Right lung (tissue), 10 donors: ENCODE data around the gene GSKIP. TPM values are rescaled to one million over a fixed set of nuclear protein-coding genes. Genes with fewer than 3 reads are reported as not detected.
A peak's percentile ranks its signal among the peaks of the same experiment; 100 is the strongest.
"Not testable (repeated sequence)": the region's sequence is repeated elsewhere in the genome, so short reads cannot be mapped to it uniquely, and the experiment has no call there.

Experiments
- DNase-seq, 2 donors: peaks; one replicate each; pipeline ENCODE4 v3.0.0-alpha.2; 2013
- long read RNA-seq, 8 donors: transcript quantifications; one replicate each; lab custom pipeline, GENCODE V29; 2026
- polyA plus RNA-seq, 5 donors: library from polyadenylated mRNA; unstranded; fragments of 120-200 nt; gene quantifications; one replicate each; pipeline versions ENCODE4 v1.2.1 to v1.2.3, GENCODE V29; 2013; ENCODE audit warnings: inconsistent platforms in 1 of 5, low replicate concordance in 1 of 5; ENCODE audit not compliant: insufficient read length in 5 of 5, insufficient read depth in 1 of 5

Gene GSKIP
- polyA plus RNA-seq: 10 to 100 TPM; 18.6 to 24.0 (median 21.1) TPM
- long read RNA-seq, donor 1, transcript GSKIP-203 (4 exons, 760 nt): major isoform, 8 of 15 reads
- long read RNA-seq, donor 1, transcript GSKIP-205 (4 exons, 2,218 nt): minor isoform, 7 of 15 reads
- long read RNA-seq, donor 1, partial matches to known transcripts: 0 of 15 reads
- long read RNA-seq, donor 1, other reads (novel, unspliced or antisense): 0 of 15 reads
- long read RNA-seq, donor 2, partial matches to known transcripts: 0 of 2 reads
- long read RNA-seq, donor 2, other reads (novel, unspliced or antisense): 0 of 2 reads
- long read RNA-seq, donor 3, partial matches to known transcripts: 0 of 5 reads
- long read RNA-seq, donor 3, other reads (novel, unspliced or antisense): 0 of 5 reads
- long read RNA-seq, donor 4, partial matches to known transcripts: 0 of 2 reads
- long read RNA-seq, donor 4, other reads (novel, unspliced or antisense): 0 of 2 reads
- long read RNA-seq, donor 5, transcript GSKIP-205 (4 exons, 2,218 nt): major isoform, 12 of 12 reads
- long read RNA-seq, donor 5, partial matches to known transcripts: 0 of 12 reads
- long read RNA-seq, donor 5, other reads (novel, unspliced or antisense): 0 of 12 reads
- long read RNA-seq, donor 6, transcript GSKIP-205 (4 exons, 2,218 nt): major isoform, 8 of 8 reads
- long read RNA-seq, donor 6, partial matches to known transcripts: 0 of 8 reads
- long read RNA-seq, donor 6, other reads (novel, unspliced or antisense): 0 of 8 reads
- long read RNA-seq, donor 7, transcript GSKIP-205 (4 exons, 2,218 nt): major isoform, 8 of 8 reads
- long read RNA-seq, donor 7, partial matches to known transcripts: 0 of 8 reads
- long read RNA-seq, donor 7, other reads (novel, unspliced or antisense): 0 of 8 reads
- long read RNA-seq, donor 8, partial matches to known transcripts: 0 of 1 reads
- long read RNA-seq, donor 8, other reads (novel, unspliced or antisense): 0 of 1 reads

DNA sequence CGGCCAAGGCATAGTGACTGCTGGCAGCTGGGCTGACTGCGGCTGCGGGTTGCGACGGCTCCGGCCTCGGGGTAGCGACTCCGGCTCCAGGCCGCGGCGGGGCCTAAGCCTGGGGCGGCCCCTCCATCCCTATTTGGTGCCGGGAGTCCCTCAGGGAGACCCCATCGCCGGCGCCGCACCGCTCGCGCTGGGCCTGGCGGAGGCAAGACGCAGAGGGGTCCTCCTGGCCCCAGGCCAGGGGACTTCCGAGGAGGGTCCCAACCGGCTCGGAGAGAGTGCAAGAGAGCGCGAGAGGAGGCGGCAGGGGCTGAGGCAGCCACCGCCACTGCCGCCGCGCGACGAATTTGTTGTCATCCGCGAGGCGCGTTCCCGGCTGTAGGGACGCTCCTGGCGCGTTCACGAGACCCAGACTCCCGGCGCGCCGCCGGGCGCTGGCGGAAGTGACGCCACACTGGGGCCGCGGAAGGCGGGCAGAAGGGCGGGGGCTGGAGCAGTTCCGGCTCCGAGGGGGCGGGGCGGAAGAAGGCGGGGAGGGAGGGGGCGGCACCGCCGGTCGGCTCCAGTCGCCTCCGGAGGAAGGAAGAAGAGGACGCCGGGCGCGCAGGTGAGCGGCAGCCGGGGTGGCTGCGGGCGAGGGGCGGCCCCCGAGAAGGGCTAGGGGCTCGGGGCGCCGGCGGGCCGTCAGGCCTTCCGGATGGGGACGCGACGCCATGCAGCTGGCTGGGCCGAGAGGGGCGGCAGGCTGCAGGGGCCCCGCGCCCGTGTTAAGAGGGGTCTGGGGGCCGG, at the start of gene GSKIP, which contains the start of gene ATG2B:
Gene GSKIP (plus strand): TSS at position 562 of the 786 bp plus-strand sequence. CDS start 18,722 bp downstream, outside the sequence.
Gene ATG2B (minus strand): TSS at position 377 of the 786 bp plus-strand sequence. CDS start 365 bp downstream, at position 12.
- DNase-seq: peak; percentile 94 to 96

- DNase-seq: no peak
Measured at GRCh38 chr14:96316087-96316486, 47.2 kb upstream of the GSKIP start.

DNA sequence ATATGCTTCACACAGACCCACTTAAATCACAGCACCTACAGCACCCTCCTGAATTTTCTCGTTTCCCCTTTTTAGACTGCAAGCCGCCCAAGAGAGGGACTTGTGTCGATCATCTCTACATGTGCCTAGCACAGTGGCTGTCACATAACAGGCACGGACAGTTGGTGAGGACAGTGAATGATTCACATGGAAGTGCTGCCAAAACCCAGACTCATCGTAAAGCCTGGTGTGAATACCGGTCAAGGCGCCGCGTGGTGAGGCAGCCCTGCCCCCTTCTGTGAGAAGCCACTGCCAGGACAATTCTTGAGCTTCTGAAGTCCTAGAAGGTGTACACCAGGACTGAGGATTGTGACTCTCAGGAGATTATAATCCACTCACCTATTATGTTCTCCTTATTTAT, 44.5 kb upstream of the GSKIP start:
- no peak for DNase-seq

- DNase-seq: no peak
Measured at GRCh38 chr14:96320605-96321004, 42.7 kb upstream of the GSKIP start.

DNA sequence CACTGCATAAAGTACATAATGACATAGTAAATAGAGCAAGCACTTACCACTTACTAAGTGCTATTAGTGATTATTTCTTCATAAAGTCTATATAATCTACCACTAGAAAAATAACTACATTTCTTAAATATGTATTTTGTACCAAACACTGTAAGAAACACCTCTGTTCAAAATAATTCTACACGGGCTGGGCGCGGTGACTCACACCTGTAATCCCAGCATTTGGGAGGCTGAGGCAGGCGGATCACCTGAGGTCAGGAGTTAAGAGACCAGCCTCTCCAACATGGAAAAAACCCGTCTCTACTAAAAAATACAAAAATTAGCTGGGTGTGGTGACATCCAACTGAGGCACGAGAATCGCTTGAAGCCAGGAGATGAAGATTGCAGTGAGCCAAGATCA, 39.1 kb upstream of the GSKIP start:
- no peak for DNase-seq

DNA sequence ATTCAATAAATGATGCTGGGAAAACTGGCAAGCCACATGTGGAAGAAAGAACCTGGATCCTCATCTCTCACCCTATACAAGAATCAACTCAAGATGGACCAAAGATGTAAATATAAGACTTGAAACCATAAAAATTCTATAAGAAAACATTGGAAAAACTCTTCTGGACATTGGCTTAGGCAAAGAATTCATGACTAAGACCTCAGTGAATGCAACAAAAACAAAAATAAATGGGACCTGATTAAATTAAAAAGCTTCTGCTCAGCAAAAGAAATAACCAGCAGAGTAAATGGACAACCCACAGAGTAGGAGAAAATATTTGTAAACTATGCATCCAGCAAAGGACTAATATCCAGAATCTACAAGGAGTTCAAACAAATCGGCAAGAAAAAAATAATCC, 24.8 kb upstream of the GSKIP start:
- DNase-seq: no peak

- DNase-seq: no peak
Measured at GRCh38 chr14:96341323-96341722, 22.0 kb upstream of the GSKIP start.

- no peak for DNase-seq
Measured at GRCh38 chr14:96345669-96346068, 17.7 kb upstream of the GSKIP start.

DNA sequence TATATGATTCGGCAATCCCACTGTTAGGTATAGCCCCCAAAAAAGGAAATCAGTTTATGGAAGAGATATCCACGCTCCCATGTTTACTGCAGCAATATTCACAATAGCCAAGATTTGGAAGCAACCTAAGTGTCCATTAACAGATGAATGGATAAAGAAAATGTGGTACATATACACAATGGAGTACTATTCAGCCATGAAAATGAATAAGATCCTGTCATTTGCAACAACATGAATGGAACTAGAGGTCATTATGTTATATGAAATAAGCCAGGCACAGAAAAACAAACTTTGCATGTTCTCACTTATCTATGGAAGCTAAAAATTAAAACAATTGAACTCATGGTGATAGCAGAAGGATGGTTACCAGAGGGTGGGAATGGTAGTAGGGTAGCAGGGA, 15.4 kb upstream of the GSKIP start:
- not testable (repeated sequence) for DNase-seq

DNA sequence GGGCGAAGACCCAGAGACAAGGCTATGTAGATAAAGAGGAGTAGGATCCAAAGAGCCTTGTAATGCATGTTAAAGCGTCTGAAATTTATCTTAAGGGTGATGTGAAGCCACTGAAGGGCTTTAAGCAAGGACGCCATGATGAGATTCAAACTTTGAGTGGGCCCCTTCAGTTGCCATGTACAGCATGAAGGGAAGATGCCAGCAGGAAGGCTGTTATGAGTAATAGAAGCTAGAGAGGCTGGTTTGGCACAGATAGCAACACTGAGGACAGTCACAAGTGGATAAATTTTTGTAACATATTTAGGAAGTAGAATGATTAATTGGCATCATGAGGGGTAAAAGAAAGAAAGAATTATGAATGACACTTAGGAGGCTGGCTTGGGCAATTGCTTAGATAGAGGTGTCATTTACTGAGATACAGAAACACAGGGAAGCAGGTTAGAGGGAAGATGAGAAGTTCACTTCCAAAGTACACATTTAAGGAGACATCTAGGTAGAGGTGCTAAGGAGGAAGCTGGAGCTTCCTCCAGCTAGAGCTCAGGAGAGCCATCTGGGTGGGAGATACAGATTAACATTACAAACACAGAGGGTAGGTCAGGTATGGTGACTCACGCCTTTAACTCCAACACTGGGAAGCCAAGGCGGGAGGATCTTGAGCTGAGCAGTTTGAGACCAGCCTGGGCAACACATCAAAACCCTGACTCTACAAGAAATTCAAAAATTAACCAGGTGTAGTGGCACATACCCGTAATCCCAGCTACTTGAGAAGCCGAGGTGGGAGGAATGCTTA, 13.8 kb upstream of the GSKIP start:
- no peak for DNase-seq

GRCh38 chr14:96351986-96352385, 11.3 kb upstream of the GSKIP start:
- DNase-seq: no peak

DNA sequence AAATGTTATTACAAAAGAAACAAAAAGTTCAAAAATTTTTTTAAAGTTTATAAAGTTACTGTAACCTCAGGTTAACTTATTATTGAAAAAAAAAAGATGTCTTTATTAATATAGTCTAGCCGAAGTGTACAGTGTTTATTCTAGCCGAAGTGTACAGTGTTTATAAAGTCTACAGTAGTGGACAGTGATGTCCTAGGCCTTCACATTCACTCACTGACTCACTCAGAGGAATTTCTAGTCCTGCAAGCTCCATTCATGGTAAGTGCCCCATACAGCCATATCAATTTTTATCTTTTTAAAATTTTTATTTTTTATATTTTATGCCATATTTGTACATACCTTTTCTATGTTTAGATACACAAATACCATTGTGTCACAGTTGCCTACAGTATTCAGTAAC, 10.6 kb upstream of the GSKIP start:
- no peak for DNase-seq

DNA sequence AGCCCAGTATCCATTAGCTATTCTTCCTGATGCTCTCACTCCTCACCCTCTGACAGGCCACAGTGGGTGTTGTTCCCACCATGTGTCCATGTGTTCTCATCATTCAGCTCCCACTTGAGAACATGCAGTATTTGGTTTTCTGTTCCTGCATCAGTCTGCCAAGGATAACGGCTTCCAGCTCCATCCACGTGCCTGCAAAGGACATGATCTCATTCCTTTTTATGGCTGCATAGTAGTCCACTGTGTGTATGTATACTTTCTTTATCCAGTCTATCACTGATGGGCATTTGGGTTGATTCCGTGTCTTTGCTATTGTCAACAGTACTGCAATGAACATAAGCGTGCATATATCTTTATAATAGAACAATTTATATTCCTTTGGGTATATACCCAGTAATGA, 9.1 kb upstream of the GSKIP start:
- no peak for DNase-seq

DNA sequence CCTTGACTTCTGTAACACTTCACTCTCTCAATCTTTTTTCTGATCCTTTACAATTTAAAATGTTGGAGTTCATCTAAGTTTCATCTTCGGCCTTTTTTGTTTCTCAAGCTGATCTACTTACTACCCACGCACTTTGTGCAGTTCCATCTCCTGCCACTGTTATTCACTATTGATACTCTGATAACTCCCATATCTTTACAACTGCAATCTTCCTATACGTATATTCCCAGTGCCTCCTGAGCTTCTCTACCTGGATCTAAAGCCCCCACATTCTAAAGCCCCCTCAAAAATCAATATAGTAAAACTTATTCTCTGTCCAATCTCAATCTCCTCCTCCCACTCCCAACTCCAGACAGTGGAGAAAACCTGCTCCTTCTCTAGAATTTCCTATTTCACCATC, 6.1 kb upstream of the GSKIP start:
- no peak for DNase-seq

- DNase-seq: no peak
Measured at GRCh38 chr14:96359959-96360358, 3.4 kb upstream of the GSKIP start.

GRCh38 chr14:96362071-96362964, 1.0 kb upstream of the GSKIP start:
- DNase-seq: peak in 1 of 2 donors; percentile 10

DNA sequence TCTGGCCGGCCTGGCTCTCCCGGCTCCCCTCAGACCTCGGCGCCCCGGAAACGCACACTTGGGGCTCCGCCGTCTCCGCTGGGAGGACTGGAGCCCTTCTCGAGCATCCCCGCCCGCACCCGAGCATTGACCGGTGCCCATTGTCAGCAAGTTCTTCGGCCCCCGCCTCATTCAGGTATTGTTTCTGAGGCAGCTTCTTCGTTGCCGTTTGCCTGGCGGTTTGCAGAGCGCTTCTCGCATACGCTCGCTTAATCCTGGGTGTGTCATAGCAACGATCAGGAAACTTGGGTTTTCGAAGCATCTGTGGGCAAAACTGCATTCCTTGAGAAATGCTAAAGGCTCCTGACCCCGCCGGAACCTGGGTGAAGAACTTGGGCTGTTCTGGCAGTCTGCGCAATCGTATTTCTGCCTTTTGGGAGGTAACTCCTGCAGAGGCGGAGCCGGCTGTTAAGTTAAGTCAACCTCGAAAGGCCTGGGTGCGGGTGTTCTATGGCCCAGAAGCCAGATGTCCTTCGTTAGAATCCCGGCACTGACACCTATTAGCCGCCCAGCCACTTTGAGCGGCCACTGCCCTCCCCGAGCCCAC, 518 bp downstream of the GSKIP start:
- peak; percentile 24 to 31 for DNase-seq

- no peak for DNase-seq
Measured at GRCh38 chr14:96364962-96365361, 1.6 kb downstream of the GSKIP start.

- no peak for DNase-seq
Measured at GRCh38 chr14:96368534-96368933, 5.2 kb downstream of the GSKIP start.
